Naive thymus-derived CD4-positive, alpha-beta T cell (primary cell): ENCODE results near the gene PLCB3. TPM values are rescaled to one million over a fixed set of nuclear protein-coding genes. Genes with fewer than 3 reads are reported as not detected.

Experiments
- ATAC-seq: fragments of 150-1000 bp; cut with Tn5 transposase; 2 replicates; pipeline ENCODE4 v1.10.0; 2021; ENCODE audit warnings: mild to moderate bottlenecking, moderate library complexity
- CTCF ChIA-PET: fragments of 350-600 bp; sonication (Branson Sonifier 250); formaldehyde crosslinking; loops from one replicate; lab custom pipeline; 2021; ENCODE audit warnings: antibody characterized with exemption; lab: Charles Lee
- POLR2A ChIA-PET: fragments of 350-600 bp; sonication (Branson Sonifier 250); formaldehyde crosslinking; loops from one replicate; lab custom pipeline; 2021; ENCODE audit warnings: antibody characterized with exemption, inconsistent platforms; lab: Charles Lee
- DNase-seq, 9 donors: peaks; one replicate each; pipeline versions ENCODE4 v3.0.0 to v3.0.0-alpha.2; 2020 to 2022; ENCODE audit warnings: mixed read lengths in 1 of 9
- H3K27ac ChIP-seq: one replicate; pipeline ENCODE4 v1.7.0; 2013; ENCODE audit warnings: mild to moderate bottlenecking, low read depth, low read length, moderate library complexity
- H3K27me3 ChIP-seq, 2 donors: one replicate each; pipeline ENCODE4 v1.7.0; 2013; ENCODE audit warnings: low read length in 2 of 2, mild to moderate bottlenecking in 2 of 2, moderate library complexity in 2 of 2; ENCODE audit not compliant: control insufficient read depth in 2 of 2, insufficient read depth in 2 of 2
- H3K36me3 ChIP-seq, 3 experiments: 1 replicate in 2 of 3; 2 replicates in 1 of 3; pipeline ENCODE4 v1.7.0; 2013; ENCODE audit warnings: low read length in 3 of 3, mild to moderate bottlenecking in 3 of 3, moderate library complexity in 1 of 3; ENCODE audit not compliant: insufficient read depth in 3 of 3, control insufficient read depth in 2 of 3
- H3K4me1 ChIP-seq, 2 donors: one replicate each; pipeline ENCODE4 v1.7.0; 2013; ENCODE audit warnings: low read length in 2 of 2, mild to moderate bottlenecking in 2 of 2, moderate library complexity in 1 of 2; ENCODE audit not compliant: control insufficient read depth in 2 of 2, insufficient read depth in 2 of 2
- H3K4me3 ChIP-seq: 2 replicates; pipeline ENCODE4 v1.7.0; 2013; ENCODE audit warnings: mild to moderate bottlenecking, low read length
- H3K9me3 ChIP-seq, 3 experiments: 1 replicate in 2 of 3; 2 replicates in 1 of 3; pipeline ENCODE4 v1.7.0; 2013; ENCODE audit warnings: low read length in 3 of 3; ENCODE audit not compliant: control insufficient read depth in 2 of 3
- H3K27ac Mint-ChIP-seq, 9 donors: one replicate each; pipeline ENCODE4 v1.8.0; 2020 to 2022; ENCODE audit warnings: mixed read lengths in 9 of 9, mild to moderate bottlenecking in 8 of 9, moderate library complexity in 5 of 9, inconsistent platforms in 2 of 9
- H3K27me3 Mint-ChIP-seq, 5 donors: one replicate each; pipeline ENCODE4 v1.8.0; 2021 to 2022; ENCODE audit warnings: mixed read lengths in 5 of 5, mild to moderate bottlenecking in 1 of 5
- H3K36me3 Mint-ChIP-seq, 5 donors: one replicate each; pipeline ENCODE4 v1.8.0; 2020 to 2022; ENCODE audit warnings: mixed read lengths in 5 of 5, mild to moderate bottlenecking in 3 of 5, inconsistent platforms in 1 of 5
- H3K4me1 Mint-ChIP-seq, 7 donors: one replicate each; pipeline ENCODE4 v1.8.0; 2020 to 2022; ENCODE audit warnings: mixed read lengths in 7 of 7, mild to moderate bottlenecking in 3 of 7, inconsistent platforms in 1 of 7
- H3K4me3 Mint-ChIP-seq, 10 donors: one replicate each; pipeline ENCODE4 v1.8.0; 2020 to 2022; ENCODE audit warnings: mild to moderate bottlenecking in 10 of 10, mixed read lengths in 10 of 10, moderate library complexity in 6 of 10, inconsistent platforms in 2 of 10
- H3K9me3 Mint-ChIP-seq, 11 donors: one replicate each; pipeline ENCODE4 v1.8.0; 2020 to 2022; ENCODE audit warnings: mixed read lengths in 11 of 11, mild to moderate bottlenecking in 4 of 11, inconsistent platforms in 1 of 11, moderate library complexity in 1 of 11
- intact Hi-C, 2 donors: fragments of 100-400 bp; cut with micrococcal nuclease; formaldehyde crosslinking; loops; one replicate each; pipeline ENCODE4 v1.15.1; 2023
- polyA plus RNA-seq, 2 donors: library from polyadenylated mRNA; unstranded; fragments of 300-500 nt; fragmentation: Illumina TruSeq; gene quantifications; one replicate each; pipeline ENCODE4 v1.2.3, GENCODE V29; 2021
- total RNA-seq, 6 experiments: library from RNA in 5 of 6; stranded (reverse) in 5 of 6; gene quantifications; 1 replicate in 5 of 6; 2 replicates in 1 of 6; pipeline ENCODE4 v1.2.3 and lab custom pipeline; 2021 to 2026

The PLCB3 gene
- total RNA-seq, result 10 to 100 TPM in 2 of 5 experiments, 1 to 10 TPM in 3; 3.3 to 12.1 (median 8.1) TPM
- under 1 TPM; 0.19 to 0.81 TPM for polyA plus RNA-seq
- 11.2 reads per million, percentile 38 among the genes with 10 or more reads in this experiment for total RNA-seq (lab: John Stamatoyannopoulos, UW)

GRCh38 chr11:64251016-64251752 lies at the start of gene PLCB3:
Gene PLCB3 (plus strand): TSS chr11:64251530. CDS start chr11:64251650, 120 bp downstream.
- H3K9me3 ChIP-seq, result no peaks in the 10 kb centered on the region
- peaks cover 0 to 3% (median 0%) of the 10 kb centered on the region in 5 donors for H3K27me3 Mint-ChIP-seq
- H3K4me1 Mint-ChIP-seq, result peaks cover 7 to 41% (median 14%) of the 10 kb centered on the region in 7 donors
- ATAC-seq (peak; percentile 83), DNase-seq (peak; percentile 30 to 81 (median 57))
- H3K4me1 ChIP-seq, result peaks cover 13 to 16% of the 10 kb centered on the region in 2 donors
- no peaks in the 10 kb centered on the region for H3K27me3 ChIP-seq
- ChIA-PET CTCF (interaction anchor here (1.1 to 3.7 kb wide), 7 partner anchors 10 to 53 kb away, joined by 3 to 31 read pairs (median 8); partner anchors contain the start of genes FERMT3 and FKBP2), POLR2A (interaction anchor here (0.7 to 12.3 kb wide), 6 partner anchors 8 to 46 kb away, joined by 3 to 154 read pairs (median 9); partner anchors contain the start of genes FERMT3, NUDT22 and TRPT1)
- no peaks in the 10 kb centered on the region for H3K36me3 ChIP-seq
- intact Hi-C loops, result loop anchor here (1.0 kb wide), 5 partner anchors 10 to 50 kb away; partner anchors contain the start of genes FKBP2 (in 1 of the 2) and GPR137 (in 1 of the 2)
- H3K27ac Mint-ChIP-seq, result peak within 1 kb of the TSS in 7 of 9 donors; percentile 26 to 84 (median 71)
- peak within 1 kb of the TSS; percentile 69 for H3K4me3 ChIP-seq
- H3K36me3 Mint-ChIP-seq, result no peaks in the 10 kb centered on the region
- H3K27ac ChIP-seq, result peak within 1 kb of the TSS; percentile 59
- H3K4me3 Mint-ChIP-seq, result peak within 1 kb of the TSS; percentile 81 to 96 (median 88)
- peaks cover 0 to 2% (median 0%) of the 10 kb centered on the region in 11 donors for H3K9me3 Mint-ChIP-seq

GRCh38 chr11:64201543-64201942 lies 49.8 kb upstream of the PLCB3 start:
- intact Hi-C loops, result no loop called here
- Mint-ChIP-seq H3K27ac (peak overlapping the region in 2 of 9 donors; percentile 14 to 43), H3K9me3 (no peaks in the 10 kb centered on the region), H3K4me3 (no peak overlapping the region), H3K4me1 (peaks cover 15 to 44% (median 23%) of the 10 kb centered on the region in 7 donors), H3K36me3 (peaks cover 5 to 45% (median 24%) of the 10 kb centered on the region in 5 donors), H3K27me3 (no peaks in the 10 kb centered on the region)
- Histone ChIP-seq H3K27ac (no peak overlapping the region), H3K4me1 (peaks cover 17 to 21% of the 10 kb centered on the region in 2 donors), H3K4me3 (no peak overlapping the region), H3K36me3 (peaks cover 9 to 73% (median 19%) of the 10 kb centered on the region in 3 experiments), H3K27me3 (no peaks in the 10 kb centered on the region), H3K9me3 (no peaks in the 10 kb centered on the region)
- POLR2A ChIA-PET, result interaction anchor here (1.0 to 1.2 kb wide), 3 partner anchors 48 to 102 kb away, joined by 3 to 7 read pairs (median 4); no protein-coding TSS in a partner anchor
- ATAC-seq (no peak), DNase-seq (no peak)
- CTCF ChIA-PET, result interaction anchor here (0.7 to 2.1 kb wide), 3 partner anchors 12 to 67 kb away, joined by 3 to 5 read pairs (median 3); no protein-coding TSS in a partner anchor

GRCh38 chr11:64202992-64203391 lies 48.3 kb upstream of the PLCB3 start:
- Mint-ChIP-seq H3K27ac (no peak overlapping the region), H3K9me3 (no peaks in the 10 kb centered on the region)
- peaks cover 0 to 67% (median 8%) of the 10 kb centered on the region in 3 experiments for H3K36me3 ChIP-seq

GRCh38 chr11:64203421-64204079 lies 47.8 kb upstream of the PLCB3 start:
- H3K9me3 ChIP-seq, result no peaks in the 10 kb centered on the region
- no peak for DNase-seq
- CTCF ChIA-PET, result interaction anchor here (1.1 to 7.4 kb wide), 13 partner anchors 9 to 142 kb away, joined by 3 to 165 read pairs (median 16); partner anchors contain the start of genes BAD, CATSPERZ, ESRRA and NUDT22
- H3K4me3 ChIP-seq, result no peak overlapping the region
- no peak overlapping the region for H3K27ac ChIP-seq
- peaks cover 24 to 28% of the 10 kb centered on the region in 2 donors for H3K4me1 ChIP-seq
- Mint-ChIP-seq H3K4me1 (peaks cover 19 to 43% (median 32%) of the 10 kb centered on the region in 7 donors), H3K27ac (peak overlapping the region in 2 of 9 donors; percentile 31 to 59), H3K27me3 (no peaks in the 10 kb centered on the region), H3K9me3 (no peaks in the 10 kb centered on the region), H3K4me3 (no peak overlapping the region), H3K36me3 (peaks cover 0 to 47% (median 15%) of the 10 kb centered on the region in 5 donors)
- intact Hi-C loops, result loop anchor here (1.0 to 2.0 kb wide), 8 partner anchors 17 to 449 kb away; partner anchors contain the start of genes DNAJC4 (in 1 of the 2), GPR137 (in 1 of the 2), NUDT22 (in 1 of the 2) and PLCB3 (in 1 of the 2)
- no peaks in the 10 kb centered on the region for H3K27me3 ChIP-seq
- POLR2A ChIA-PET, result interaction anchor here (0.8 to 11.2 kb wide), 9 partner anchors 17 to 329 kb away, joined by 3 to 220 read pairs (median 58); partner anchors contain the start of genes CATSPERZ, CCDC88B, ESRRA and FKBP2
- peaks cover 0 to 63% (median 8%) of the 10 kb centered on the region in 3 experiments for H3K36me3 ChIP-seq
- ATAC-seq, result no peak

More at GRCh38 chr11:64202992-64203391, 48.3 kb upstream of the PLCB3 start:
- peaks cover 0 to 45% (median 15%) of the 10 kb centered on the region in 5 donors for H3K36me3 Mint-ChIP-seq
- DNase-seq, result no peak
- ChIA-PET CTCF (interaction anchor here (1.5 to 7.4 kb wide), 4 partner anchors 22 to 100 kb away, joined by 3 to 165 read pairs (median 66); partner anchors contain the start of genes CATSPERZ, ESRRA, NUDT22 and TRPT1), POLR2A (interaction anchor here (0.7 to 11.2 kb wide), 5 partner anchors 16 to 42 kb away, joined by 3 to 220 read pairs (median 4); partner anchors contain the start of genes FKBP2, NUDT22, STIP1 and TRPT1)
- ATAC-seq, result no peak
- no peaks in the 10 kb centered on the region for H3K27me3 Mint-ChIP-seq
- intact Hi-C loops, result no loop called here
- Histone ChIP-seq H3K9me3 (no peaks in the 10 kb centered on the region), H3K27me3 (no peaks in the 10 kb centered on the region), H3K4me1 (peaks cover 18 to 23% of the 10 kb centered on the region in 2 donors), H3K4me3 (no peak overlapping the region), H3K27ac (no peak overlapping the region)
- peaks cover 15 to 39% (median 28%) of the 10 kb centered on the region in 7 donors for H3K4me1 Mint-ChIP-seq
- no peak overlapping the region for H3K4me3 Mint-ChIP-seq

- POLR2A ChIA-PET, result interaction anchor here (0.8 to 11.2 kb wide), 13 partner anchors 14 to 329 kb away, joined by 3 to 220 read pairs (median 48); partner anchors contain the start of genes CATSPERZ, CCDC88B, DNAJC4 and ESRRA
- ATAC-seq, result no peak
These were observed 47.3 kb upstream of the PLCB3 start for GRCh38 chr11:64204080-64204440.

More at GRCh38 chr11:64204080-64204440, 47.3 kb upstream of the PLCB3 start:
- H3K4me3 ChIP-seq, result no peak overlapping the region
- Mint-ChIP-seq H3K9me3 (no peaks in the 10 kb centered on the region), H3K27me3 (no peaks in the 10 kb centered on the region), H3K27ac (peak overlapping the region in 7 of 9 donors; percentile 43 to 98 (median 80)), H3K4me1 (peaks cover 21 to 48% (median 36%) of the 10 kb centered on the region in 7 donors), H3K4me3 (no peak overlapping the region), H3K36me3 (peaks cover 0 to 48% (median 15%) of the 10 kb centered on the region in 5 donors)
- H3K27me3 ChIP-seq, result no peaks in the 10 kb centered on the region
- CTCF ChIA-PET, result interaction anchor here (0.6 to 7.4 kb wide), 33 partner anchors 8 to 467 kb away, joined by 3 to 165 read pairs (median 5); partner anchors contain the start of genes BAD, CATSPERZ, ESRRA and FKBP2
- intact Hi-C loops, result loop anchor here (1.0 to 2.0 kb wide), 8 partner anchors 18 to 449 kb away; partner anchors contain the start of genes DNAJC4 (in 1 of the 2), GPR137 (in 1 of the 2), NUDT22 (in 1 of the 2) and PLCB3 (in 1 of the 2)
- H3K36me3 ChIP-seq, result peaks cover 0 to 63% (median 8%) of the 10 kb centered on the region in 3 experiments
- H3K9me3 ChIP-seq, result no peaks in the 10 kb centered on the region
- H3K27ac ChIP-seq, result no peak overlapping the region
- H3K4me1 ChIP-seq, result peaks cover 28 to 32% of the 10 kb centered on the region in 2 donors
- DNase-seq, result no peak
